Measurements from ENCODE around the gene C10orf71. TPM values are rescaled to one million over a fixed set of nuclear protein-coding genes. Genes with fewer than 3 reads are reported as not detected.

Gene C10orf71
- total RNA-seq, 1 donor from 2014 or later, result 0.26 TPM

GRCh38 chr10:49295297-49295696 lies 3.7 kb upstream of the C10orf71 start:
- DNase-seq (ENCODE audit: low spot score), result no peak

- no peak for DNase-seq (ENCODE audit: low spot score)
Measured at GRCh38 chr10:49296382-49296781, 2.6 kb upstream of the C10orf71 start.

- no peak for DNase-seq (ENCODE audit: low spot score)
Measured at GRCh38 chr10:49296836-49297235, 2.1 kb upstream of the C10orf71 start.

GRCh38 chr10:49297818-49298670 lies 926 bp upstream of the C10orf71 start:
- no peak for DNase-seq (ENCODE audit: low spot score)

GRCh38 chr10:49298671-49298982 lies 343 bp upstream of the C10orf71 start:
- no peak for DNase-seq (ENCODE audit: low spot score)

- DNase-seq (ENCODE audit: low spot score), result no peak
Measured at GRCh38 chr10:49299816-49300139, 808 bp downstream of the C10orf71 start.

GRCh38 chr10:49300140-49300974 lies 1.4 kb downstream of the C10orf71 start:
- no peak for DNase-seq (ENCODE audit: low spot score)

GRCh38 chr10:49301302-49301701 lies 2.3 kb downstream of the C10orf71 start:
- no peak for DNase-seq (ENCODE audit: low spot score)

GRCh38 chr10:49302088-49302487 lies 3.1 kb downstream of the C10orf71 start:
- DNase-seq (ENCODE audit: low spot score), result no peak

- DNase-seq (ENCODE audit: low spot score), result no peak
Measured at GRCh38 chr10:49303711-49304110, 4.7 kb downstream of the C10orf71 start.

- DNase-seq (ENCODE audit: low spot score), result no peak
Measured at GRCh38 chr10:49304137-49304536, 5.2 kb downstream of the C10orf71 start.

GRCh38 chr10:49307921-49308320 lies 9.0 kb downstream of the C10orf71 start:
- DNase-seq (ENCODE audit: low spot score), result no peak

GRCh38 chr10:49308881-49309280 lies 9.9 kb downstream of the C10orf71 start:
- no peak for DNase-seq (ENCODE audit: low spot score)

- DNase-seq (ENCODE audit: low spot score), result no peak
Measured at GRCh38 chr10:49309691-49310411, 10.9 kb downstream of the C10orf71 start.

- DNase-seq (ENCODE audit: low spot score), result no peak
Measured at GRCh38 chr10:49310460-49310859, 11.5 kb downstream of the C10orf71 start.

- no peak for DNase-seq (ENCODE audit: low spot score)
Measured at GRCh38 chr10:49310901-49311554, 12.1 kb downstream of the C10orf71 start.

GRCh38 chr10:49311555-49312236 lies 12.7 kb downstream of the C10orf71 start:
- no peak for DNase-seq (ENCODE audit: low spot score)

GRCh38 chr10:49312246-49312869 lies 13.4 kb downstream of the C10orf71 start:
- no peak for DNase-seq (ENCODE audit: low spot score)

GRCh38 chr10:49313501-49314070 lies 14.6 kb downstream of the C10orf71 start:
- DNase-seq (ENCODE audit: low spot score), result no peak

GRCh38 chr10:49314806-49315205 lies 15.8 kb downstream of the C10orf71 start:
- DNase-seq (ENCODE audit: low spot score), result no peak

- no peak for DNase-seq (ENCODE audit: low spot score)
Measured at GRCh38 chr10:49318028-49318427, 19.1 kb downstream of the C10orf71 start.

Measured in ureter (tissue), 1 donor.